RCC 7860 (cell line): ENCODE measurements around the gene RNF43.
"Not testable (repeated sequence)": the region's sequence is repeated elsewhere in the genome, so short reads cannot be mapped to it uniquely, and the experiment has no call there.

Experiments
- DNase-seq: peaks from one replicate; pipeline ENCODE4 v3.0.0-alpha.2; 2015; ENCODE audit warnings: low spot score
- FAIRE-seq: peaks from 2 replicates; lab custom pipeline; 2012; peaks lifted over from hg19 to GRCh38; lab: Jason Lieb, UNC

The RNF43 gene

DNA sequence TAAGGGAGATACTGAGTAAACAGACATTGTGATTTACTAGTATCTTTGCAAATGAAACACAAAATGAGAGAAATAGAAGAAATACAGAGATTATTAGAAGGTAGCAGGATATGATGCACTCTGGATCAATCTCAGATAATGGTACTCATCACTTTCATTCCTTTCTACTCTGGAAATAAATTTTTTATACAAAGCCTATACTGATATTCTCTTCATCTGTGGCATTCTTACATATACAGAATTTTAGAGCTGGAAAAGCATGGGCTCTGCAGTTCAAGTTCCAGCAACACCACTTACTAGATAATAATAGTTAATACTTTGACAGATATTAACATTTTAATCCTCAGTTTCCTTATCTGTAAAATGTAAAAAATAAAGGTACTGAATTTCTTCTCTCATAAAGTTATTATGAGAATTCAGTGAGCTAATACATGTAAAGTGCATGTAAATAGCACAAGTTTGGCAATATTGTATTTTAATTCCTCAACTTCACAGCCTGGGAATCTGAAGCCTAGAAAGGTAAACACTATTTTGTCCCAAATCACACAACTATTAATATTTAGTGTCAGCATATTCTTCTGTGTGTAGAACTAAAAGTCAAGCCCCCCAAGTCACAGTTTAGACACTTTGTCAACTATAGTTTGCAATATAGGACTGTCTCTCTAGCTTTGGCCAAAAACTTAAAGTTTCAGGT, 6.5 kb downstream of the RNF43 start:
- FAIRE-seq (no peak), DNase-seq (no peak)

GRCh38 chr17:58409432-58409831, 7.9 kb downstream of the RNF43 start:
- no peak for FAIRE-seq
- no peak for DNase-seq

DNA sequence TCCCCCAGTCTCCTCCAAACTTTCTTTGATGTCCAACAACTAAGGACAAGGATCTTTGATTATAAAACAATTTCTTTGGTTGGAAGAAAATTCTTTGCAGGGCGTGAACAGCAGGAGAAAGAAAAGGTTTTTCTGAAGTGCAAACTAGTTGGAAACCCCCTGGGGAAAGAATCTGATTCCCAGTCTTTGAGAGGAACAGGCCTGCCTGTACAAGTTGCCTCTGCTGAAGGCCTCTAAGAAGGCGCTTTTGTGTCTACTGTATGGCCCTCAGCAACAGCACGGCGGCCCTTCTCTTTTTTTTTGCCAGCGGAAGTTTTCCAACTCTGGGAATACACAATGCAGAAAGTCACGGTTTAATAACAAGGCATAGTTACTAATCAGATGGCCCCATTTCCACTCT, 14.0 kb downstream of the RNF43 start:
- FAIRE-seq (no peak), DNase-seq (no peak)

DNA sequence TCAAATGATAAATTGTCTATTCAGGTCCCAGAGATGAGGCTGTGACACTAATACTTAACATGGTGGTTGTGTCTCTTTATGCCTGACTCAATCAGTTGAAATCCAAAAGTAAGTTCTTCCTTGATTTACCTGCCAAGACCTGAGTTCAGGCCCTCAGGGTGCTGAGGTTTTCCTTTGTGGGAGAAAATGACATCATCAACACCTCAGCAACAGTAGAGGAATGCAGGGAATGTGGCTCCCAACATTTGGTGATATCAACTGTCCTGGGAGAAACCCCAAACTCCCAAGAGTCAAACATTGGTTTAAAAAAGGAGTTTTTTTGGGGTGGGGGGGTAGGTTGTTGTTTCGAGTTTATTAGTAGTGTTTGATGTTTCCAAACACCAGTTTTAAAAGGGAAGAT, 14.7 kb downstream of the RNF43 start:
- DNase-seq (no peak), FAIRE-seq (no peak)

- DNase-seq = peak; percentile 43
- no peak for FAIRE-seq
Measured at GRCh38 chr17:58402047-58402446, 15.3 kb downstream of the RNF43 start.

GRCh38 chr17:58401287-58401686, 16.0 kb downstream of the RNF43 start:
- FAIRE-seq (no peak), DNase-seq (no peak)

- FAIRE-seq = no peak
- DNase-seq = no peak
Measured at GRCh38 chr17:58400826-58401225, 16.5 kb downstream of the RNF43 start.

DNA sequence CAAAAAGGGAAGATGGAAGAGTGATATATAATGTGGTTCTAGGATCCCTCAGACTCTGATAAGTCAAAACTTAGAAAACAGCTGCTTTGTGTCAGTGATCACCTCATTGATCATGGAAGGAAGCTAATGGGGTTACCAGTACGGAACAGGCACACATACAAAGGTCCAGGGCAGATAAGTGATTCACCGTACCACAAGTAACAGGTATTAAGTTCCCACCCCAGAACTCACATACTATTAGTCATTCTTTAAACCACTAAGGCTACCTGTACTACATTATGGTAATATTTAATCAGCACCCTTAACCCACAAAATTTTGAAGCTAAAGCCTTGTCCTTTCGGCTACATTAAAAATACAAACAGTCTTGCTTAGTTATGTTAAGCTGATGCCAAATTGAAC, 17.4 kb downstream of the RNF43 start:
- DNase-seq (no peak), FAIRE-seq (no peak)

DNA sequence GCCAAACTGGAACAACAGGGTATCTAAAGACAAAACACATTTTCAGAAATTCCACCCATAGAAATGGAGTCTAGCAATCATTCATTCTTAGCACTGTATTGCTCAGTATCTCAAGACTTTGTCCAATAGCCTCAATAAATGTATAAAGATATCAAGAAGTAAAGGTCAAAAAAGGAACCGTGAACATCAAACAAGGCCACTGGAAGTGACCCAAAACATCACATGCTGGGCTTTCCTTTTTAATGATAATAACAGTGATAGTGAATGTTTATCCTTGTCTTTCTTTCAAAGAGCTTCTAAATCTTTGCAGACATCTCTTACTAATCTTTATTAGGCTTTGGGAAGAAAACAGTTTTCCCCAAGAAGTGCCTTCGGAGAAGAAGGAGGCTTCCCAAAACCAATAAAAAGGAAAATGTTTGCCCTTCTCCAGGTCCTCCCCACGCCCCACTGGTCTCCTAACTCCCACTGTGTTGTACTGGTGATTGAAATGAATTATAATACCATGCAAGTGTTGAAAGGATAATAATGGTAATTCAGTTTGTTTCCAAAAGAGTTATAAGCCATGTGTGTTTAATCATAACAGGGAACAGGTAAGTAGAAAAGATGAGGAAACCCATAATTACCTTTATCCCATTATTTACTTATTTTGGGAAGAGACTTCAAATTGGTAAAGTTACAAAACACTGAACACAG, 18.6 kb downstream of the RNF43 start:
- FAIRE-seq (no peak), DNase-seq (no peak)

- DNase-seq, FAIRE-seq: not testable (repeated sequence)
Measured at GRCh38 chr17:58397421-58397820, 19.9 kb downstream of the RNF43 start.

GRCh38 chr17:58396173-58396572, 21.2 kb downstream of the RNF43 start:
- DNase-seq (no peak), FAIRE-seq (no peak)

DNA sequence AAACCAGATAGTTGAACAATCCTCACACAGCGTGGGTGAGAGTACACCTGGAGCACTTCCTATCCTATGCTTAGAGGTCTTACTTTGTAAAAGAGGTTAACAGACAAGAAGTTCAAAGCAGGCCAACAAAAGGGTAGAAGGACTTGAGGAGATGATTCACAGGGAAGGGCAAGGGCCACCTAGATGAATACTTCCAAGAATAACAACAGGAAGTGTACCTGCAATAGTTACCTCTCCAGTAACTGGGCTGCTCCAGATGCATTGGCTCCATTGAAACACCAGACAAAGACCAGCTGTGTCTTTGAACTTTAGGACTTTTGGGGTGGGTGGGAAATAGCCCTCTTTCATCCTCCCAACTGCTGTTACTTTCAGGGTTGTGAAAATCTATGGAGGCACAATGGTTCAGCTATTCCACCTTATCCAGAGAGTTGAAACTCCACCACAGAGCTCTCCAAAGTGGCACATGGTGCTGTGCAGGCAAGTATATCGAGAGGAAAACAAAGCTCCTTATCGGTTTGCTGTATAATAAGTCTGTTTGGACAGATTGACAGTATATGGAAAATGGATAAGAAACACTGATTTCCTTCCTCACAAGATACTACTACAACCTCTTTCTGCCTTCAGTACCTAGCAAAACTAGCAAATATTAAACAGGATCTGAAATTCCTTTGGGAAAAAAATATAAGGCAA, 22.7 kb downstream of the RNF43 start:
- DNase-seq (no peak), FAIRE-seq (no peak)

DNA sequence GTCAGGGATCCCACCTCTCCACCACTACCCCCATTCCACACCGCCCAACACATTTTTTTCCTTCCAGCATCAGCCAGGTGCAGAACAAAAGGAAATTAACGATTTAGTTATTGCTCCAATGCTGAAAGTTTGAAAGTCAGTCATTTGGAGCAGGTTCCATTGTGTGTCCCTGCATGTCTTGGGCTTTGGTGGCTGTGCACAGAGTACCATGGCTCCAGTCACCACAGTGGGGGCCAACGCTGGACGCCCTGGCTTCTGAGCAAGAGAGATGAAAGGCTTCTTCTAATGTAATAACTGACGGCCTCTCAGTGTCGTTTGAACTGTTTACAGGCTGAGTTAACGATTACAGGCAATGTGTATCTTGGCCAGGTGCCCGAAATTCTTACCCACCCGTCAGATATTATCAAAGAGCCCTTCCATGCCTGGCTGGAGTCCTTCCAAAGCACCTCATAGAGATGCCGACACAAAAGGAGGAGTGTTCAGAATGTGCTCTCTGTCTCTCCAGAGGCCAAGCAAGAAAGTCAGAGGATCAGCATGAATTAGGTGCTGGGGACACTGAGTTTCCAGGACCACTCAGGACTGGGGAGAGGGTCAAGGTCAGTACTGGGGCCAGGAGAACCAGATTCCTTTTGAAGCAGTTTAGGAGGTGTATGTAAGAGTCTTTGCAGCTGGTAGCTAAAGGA, 25.9 kb downstream of the RNF43 start:
- peak; percentile 75 for DNase-seq

DNA sequence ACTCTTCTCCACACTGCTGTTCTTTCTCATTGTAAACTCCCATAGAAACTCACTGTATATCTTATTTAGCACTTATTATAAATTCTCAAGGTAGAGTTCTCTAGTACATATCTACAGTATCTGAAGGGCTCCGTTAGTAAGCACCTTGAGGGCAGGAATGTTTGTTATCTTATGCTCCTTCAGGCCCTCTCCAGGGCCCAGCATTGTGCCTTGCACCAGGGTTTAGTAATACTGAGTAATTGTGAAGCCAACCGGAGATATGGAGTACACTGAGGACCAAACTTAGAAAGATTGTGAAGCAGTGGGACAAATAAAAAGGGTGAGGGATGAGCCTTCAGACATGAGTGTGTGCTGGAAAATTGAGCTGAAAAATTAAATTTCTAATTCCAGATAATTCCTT, 26.4 kb downstream of the RNF43 start:
- DNase-seq = no peak
- FAIRE-seq = no peak

More for the DNA sequence above, 25.9 kb downstream of the RNF43 start:
- no peak for FAIRE-seq

DNA sequence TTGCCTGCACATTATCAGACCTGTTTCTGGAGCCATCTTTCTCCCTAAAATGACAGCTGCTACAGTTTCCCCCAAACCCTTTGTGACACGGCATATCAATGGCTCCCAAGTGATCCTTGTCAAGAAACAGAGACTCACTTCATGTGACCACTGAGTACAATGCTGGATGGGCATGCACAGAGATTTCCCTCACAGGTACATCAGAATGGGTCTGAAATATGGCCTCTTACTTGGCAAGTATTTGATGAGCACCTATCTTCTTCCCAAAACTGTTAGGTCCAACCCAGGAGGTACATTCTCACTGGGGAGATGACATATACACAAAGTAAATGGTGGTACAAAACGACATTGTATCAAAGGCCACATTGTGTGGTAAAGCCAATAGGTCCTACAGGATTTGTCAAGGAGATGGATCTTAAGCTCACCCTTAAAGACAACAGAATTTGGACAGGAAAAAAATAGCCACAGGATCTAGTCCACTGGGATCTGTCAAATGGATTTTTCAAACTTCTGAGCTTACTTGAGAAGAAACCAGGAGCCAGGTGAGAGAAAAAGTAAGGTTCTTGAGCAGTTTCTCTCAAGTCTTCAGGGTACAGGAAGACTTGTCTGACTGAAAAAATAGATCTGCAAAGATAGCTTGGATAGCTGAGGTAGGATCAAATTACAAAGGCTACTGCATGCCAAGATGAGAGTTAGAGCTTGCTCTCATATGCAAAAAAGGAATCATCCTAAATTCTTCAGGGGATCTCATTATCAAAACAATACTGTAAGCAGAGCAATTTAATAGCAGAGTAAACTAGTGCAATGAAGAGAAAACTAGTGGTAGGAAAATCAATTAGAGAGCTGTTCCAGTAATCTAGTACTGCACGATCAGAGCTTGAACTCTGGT, 28.8 kb downstream of the RNF43 start:
- FAIRE-seq = no peak
- DNase-seq = no peak

DNA sequence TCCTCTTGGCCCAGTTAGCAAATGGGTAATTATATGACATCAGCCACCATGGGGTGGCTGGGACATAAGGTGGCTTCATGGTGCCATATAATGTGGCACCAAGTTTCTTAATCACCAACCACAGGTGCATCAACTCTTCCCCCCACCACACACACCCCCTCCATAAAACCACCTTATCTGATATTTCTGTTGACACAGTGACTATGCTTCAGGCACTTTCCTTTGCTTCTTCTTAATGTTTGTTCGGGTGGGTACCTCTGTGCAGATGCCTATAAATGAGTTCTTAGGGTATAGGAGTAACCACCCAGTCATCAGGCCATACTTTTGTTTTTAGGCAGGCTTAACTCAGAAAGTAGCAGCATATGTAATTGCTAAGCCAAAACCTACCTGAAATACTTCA, 29.5 kb downstream of the RNF43 start:
- DNase-seq (peak; percentile 53), FAIRE-seq (no peak)

DNA sequence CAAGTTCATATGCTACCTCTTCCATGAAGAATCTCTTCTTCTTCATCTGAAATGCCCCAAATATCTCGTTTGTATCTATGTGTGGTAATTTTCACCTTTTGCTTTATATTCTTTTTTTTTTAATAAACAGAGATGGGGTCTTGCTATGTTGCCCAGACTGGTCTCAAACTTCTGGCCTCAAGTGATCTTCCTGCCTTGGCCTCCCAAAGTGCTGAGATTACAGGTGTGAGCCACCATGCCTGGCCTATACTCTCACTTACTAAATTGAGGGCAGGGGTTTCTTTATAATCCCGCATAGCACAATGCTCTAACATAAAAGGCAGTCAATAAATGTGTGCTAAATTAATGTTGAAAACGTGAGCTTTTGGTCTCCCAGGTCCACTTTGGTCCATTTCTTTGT, 30.6 kb downstream of the RNF43 start:
- no peak for FAIRE-seq
- no peak for DNase-seq

DNA sequence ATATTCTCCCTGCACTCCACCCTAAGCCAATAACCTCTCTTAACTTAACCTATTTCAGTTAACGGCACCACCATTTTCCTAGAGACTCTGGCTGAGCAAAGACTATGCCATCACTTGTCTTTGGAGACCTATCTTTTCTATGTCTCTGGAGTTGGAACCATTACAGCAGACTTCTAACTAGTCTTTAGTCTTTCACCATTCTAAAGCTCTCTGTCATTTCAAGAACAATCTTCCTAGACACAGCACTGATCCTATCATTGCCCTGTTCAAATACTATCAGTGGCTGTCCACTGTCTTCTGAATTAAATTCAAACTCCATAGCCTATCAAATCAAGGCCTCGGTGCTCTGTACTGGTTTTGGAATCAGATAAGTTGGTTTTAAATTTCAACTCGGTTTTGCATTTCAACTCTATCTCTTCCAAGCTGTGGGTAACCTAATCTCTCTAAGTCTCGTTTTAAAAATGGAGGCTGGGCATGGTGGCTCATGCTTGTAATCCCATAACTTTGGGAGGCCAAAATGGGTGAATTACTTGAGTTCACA, 31.9 kb downstream of the RNF43 start:
- DNase-seq (no peak), FAIRE-seq (no peak)

GRCh38 chr17:58384897-58385296, 32.4 kb downstream of the RNF43 start:
- DNase-seq = no peak
- FAIRE-seq = no peak

DNA sequence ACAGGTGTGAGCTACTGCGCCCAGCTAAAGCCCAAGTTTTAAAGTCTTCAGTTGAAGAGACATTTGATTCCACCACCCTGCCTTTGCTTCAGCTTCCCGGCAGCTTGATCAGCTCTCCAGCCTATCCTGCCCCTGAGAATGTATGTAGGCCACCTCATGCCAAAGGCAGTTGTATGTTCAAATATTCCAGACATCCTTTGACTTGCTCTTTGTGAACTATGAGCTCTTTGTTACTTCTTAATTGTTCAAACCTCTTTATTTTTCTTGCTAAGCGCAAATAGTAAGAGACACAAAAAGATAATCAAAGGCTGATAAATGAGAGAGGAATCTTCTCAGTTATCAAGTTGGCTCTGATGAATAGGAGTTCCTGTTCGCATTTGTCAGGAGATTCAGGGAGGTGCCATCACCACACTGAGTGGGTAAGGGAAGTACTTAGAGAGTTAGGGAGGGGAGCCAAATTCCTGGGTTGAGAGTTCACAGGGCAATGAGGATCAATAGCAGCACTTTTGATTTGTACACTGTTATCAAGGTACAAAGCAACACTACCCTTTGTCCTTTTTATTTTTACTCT, 33.4 kb downstream of the RNF43 start:
- no peak for DNase-seq
- FAIRE-seq = no peak
